Activated T-helper 2 cell treated with anti-CD3 and anti-CD28 coated beads, Interferon-gamma antibody, Interleukin-2, Interleukin-4, amounts not matched to agents 10 μg/mL and 5 μg/mL and 100 μg/mL, durations not matched to agents 14 hours and 24 hours and 36 hours (primary cell): ENCODE measurements around the gene ABCB9. TPM values are rescaled to one million over a fixed set of nuclear protein-coding genes. Genes with fewer than 3 reads are reported as not detected.

Experiments
- DNase-seq: peaks from one replicate; pipeline ENCODE4 v3.0.0; 2021; ENCODE audit warnings: low spot score
- H3K27ac Mint-ChIP-seq: one replicate; pipeline ENCODE4 v1.8.0; 2021; ENCODE audit warnings: mixed read lengths
- H3K27me3 Mint-ChIP-seq: one replicate; pipeline ENCODE4 v1.8.0; 2021; ENCODE audit warnings: low read depth, mixed read lengths
- H3K36me3 Mint-ChIP-seq: one replicate; pipeline ENCODE4 v1.8.0; 2021; ENCODE audit warnings: low read depth, mixed read lengths
- H3K4me1 Mint-ChIP-seq: one replicate; pipeline ENCODE4 v1.8.0; 2021; ENCODE audit warnings: low read depth, mixed read lengths
- H3K4me3 Mint-ChIP-seq: one replicate; pipeline ENCODE4 v1.8.0; 2021; ENCODE audit warnings: low read depth, mild to moderate bottlenecking, moderate library complexity, mixed read lengths
- H3K9me3 Mint-ChIP-seq: one replicate; pipeline ENCODE4 v1.8.0; 2021; ENCODE audit warnings: mixed read lengths
- intact Hi-C: fragments of 100-400 bp; cut with micrococcal nuclease; formaldehyde crosslinking; loops from one replicate; pipeline ENCODE4 v1.15.1; 2023
- total RNA-seq: library from RNA; stranded (reverse); gene quantifications from 2 replicates; pipeline ENCODE4 v1.2.3, GENCODE V29; 2022

ABCB9 gene
- total RNA-seq, 1 donor from 2014 or later: 5.4 TPM

- no peak for DNase-seq
- Mint-ChIP-seq H3K9me3 (no peaks in the 10 kb centered on the region), H3K4me3 (peak overlapping the region; percentile 90), H3K27me3 (no peaks in the 10 kb centered on the region), H3K27ac (peak overlapping the region; percentile 30), H3K36me3 (peaks cover 38% of the 10 kb centered on the region), H3K4me1 (peaks cover 21% of the 10 kb centered on the region)
- intact Hi-C loops: no loop called here
Measured at GRCh38 chr12:122982963-122983788, 16.9 kb upstream of the ABCB9 start.

- intact Hi-C loops: no loop called here
- peak overlapping the region; percentile 17 for H3K27ac Mint-ChIP-seq
Measured at GRCh38 chr12:122982477-122982815, 16.2 kb upstream of the ABCB9 start.

GRCh38 chr12:122981587-122982476 lies 15.6 kb upstream of the ABCB9 start:
- peaks cover 38% of the 10 kb centered on the region for H3K36me3 Mint-ChIP-seq
- H3K4me1 Mint-ChIP-seq: peaks cover 23% of the 10 kb centered on the region
- no peaks in the 10 kb centered on the region for H3K9me3 Mint-ChIP-seq
- no peak for DNase-seq
- peak overlapping the region; percentile 90 for H3K4me3 Mint-ChIP-seq
- peak overlapping the region; percentile 63 for H3K27ac Mint-ChIP-seq
- intact Hi-C loops: no loop called here
- no peaks in the 10 kb centered on the region for H3K27me3 Mint-ChIP-seq

More at GRCh38 chr12:122982477-122982815, 16.2 kb upstream of the ABCB9 start:
- no peak for DNase-seq
- Mint-ChIP-seq H3K4me1 (peaks cover 23% of the 10 kb centered on the region), H3K36me3 (peaks cover 38% of the 10 kb centered on the region), H3K27me3 (no peaks in the 10 kb centered on the region), H3K9me3 (no peaks in the 10 kb centered on the region), H3K4me3 (peak overlapping the region; percentile 90)

- Mint-ChIP-seq H3K4me1 (peaks cover 27% of the 10 kb centered on the region), H3K36me3 (peaks cover 38% of the 10 kb centered on the region), H3K9me3 (no peaks in the 10 kb centered on the region), H3K27me3 (no peaks in the 10 kb centered on the region), H3K27ac (peak overlapping the region; percentile 69), H3K4me3 (peak overlapping the region; percentile 90)
- no peak for DNase-seq
- intact Hi-C loops: no loop called here
Measured at GRCh38 chr12:122981036-122981471, 14.8 kb upstream of the ABCB9 start.

GRCh38 chr12:122980183-122981035 lies 14.1 kb upstream of the ABCB9 start, which contains the start of gene ARL6IP4:
ARL6IP4 (plus strand) TSS chr12:122980681; CDS start chr12:122981140, 459 bp downstream.
- Mint-ChIP-seq H3K4me1 (peaks cover 31% of the 10 kb centered on the region), H3K4me3 (peak within 1 kb of the TSS; percentile 90), H3K27me3 (no peaks in the 10 kb centered on the region), H3K27ac (peak within 1 kb of the TSS; percentile 85), H3K36me3 (peaks cover 37% of the 10 kb centered on the region), H3K9me3 (no peaks in the 10 kb centered on the region)
- intact Hi-C loops: loop anchor here (1.0 kb wide), 1 partner anchor 172 kb away; no protein-coding TSS in a partner anchor
- peak; percentile 54 for DNase-seq

GRCh38 chr12:122979908-122980182 lies 13.6 kb upstream of the ABCB9 start:
- intact Hi-C loops: loop anchor here (1.0 to 5.0 kb wide), 2 partner anchors 172 to 602 kb away; partner anchors contain the start of gene TMED2
- Mint-ChIP-seq H3K27ac (peak overlapping the region; percentile 85), H3K27me3 (no peaks in the 10 kb centered on the region), H3K4me1 (peaks cover 31% of the 10 kb centered on the region), H3K36me3 (peaks cover 32% of the 10 kb centered on the region), H3K4me3 (peak overlapping the region; percentile 89), H3K9me3 (no peaks in the 10 kb centered on the region)
- no peak for DNase-seq

GRCh38 chr12:122979001-122979907 lies 13.0 kb upstream of the ABCB9 start:
- DNase-seq: no peak
- H3K4me1 Mint-ChIP-seq: peaks cover 29% of the 10 kb centered on the region
- H3K27me3 Mint-ChIP-seq: no peaks in the 10 kb centered on the region
- peak overlapping the region; percentile 89 for H3K4me3 Mint-ChIP-seq
- H3K9me3 Mint-ChIP-seq: no peaks in the 10 kb centered on the region
- intact Hi-C loops: loop anchor here (5.0 kb wide), 1 partner anchor 603 kb away; the partner anchor contains the start of gene TMED2
- H3K36me3 Mint-ChIP-seq: peaks cover 26% of the 10 kb centered on the region
- H3K27ac Mint-ChIP-seq: peak overlapping the region; percentile 85

- H3K27me3 Mint-ChIP-seq: no peaks in the 10 kb centered on the region
- intact Hi-C loops: loop anchor here (5.0 kb wide), 1 partner anchor 604 kb away; the partner anchor contains the start of gene TMED2
- H3K4me1 Mint-ChIP-seq: peaks cover 25% of the 10 kb centered on the region
- H3K36me3 Mint-ChIP-seq: peaks cover 26% of the 10 kb centered on the region
- peak overlapping the region; percentile 52 for H3K4me3 Mint-ChIP-seq
- no peaks in the 10 kb centered on the region for H3K9me3 Mint-ChIP-seq
- DNase-seq: no peak
- H3K27ac Mint-ChIP-seq: no peak overlapping the region
Measured at GRCh38 chr12:122978507-122978955, 12.3 kb upstream of the ABCB9 start.

- Mint-ChIP-seq H3K4me1 (peaks cover 18% of the 10 kb centered on the region), H3K27ac (no peak overlapping the region), H3K4me3 (peak overlapping the region; percentile 52), H3K27me3 (no peaks in the 10 kb centered on the region), H3K9me3 (no peaks in the 10 kb centered on the region), H3K36me3 (peaks cover 19% of the 10 kb centered on the region)
- DNase-seq: no peak
- intact Hi-C loops: loop anchor here (5.0 kb wide), 1 partner anchor 604 kb away; the partner anchor contains the start of gene TMED2
Measured at GRCh38 chr12:122977655-122978392, 11.6 kb upstream of the ABCB9 start.

GRCh38 chr12:122977153-122977552 lies 10.9 kb upstream of the ABCB9 start:
- H3K36me3 Mint-ChIP-seq: peaks cover 12% of the 10 kb centered on the region
- intact Hi-C loops: loop anchor here (5.0 kb wide), 1 partner anchor 605 kb away; the partner anchor contains the start of gene TMED2
- H3K27me3 Mint-ChIP-seq: no peaks in the 10 kb centered on the region
- peaks cover 17% of the 10 kb centered on the region for H3K4me1 Mint-ChIP-seq
- H3K4me3 Mint-ChIP-seq: peak overlapping the region; percentile 21
- no peak for DNase-seq
- H3K27ac Mint-ChIP-seq: no peak overlapping the region
- no peaks in the 10 kb centered on the region for H3K9me3 Mint-ChIP-seq

- Mint-ChIP-seq H3K27ac (no peak overlapping the region), H3K36me3 (peaks cover 7% of the 10 kb centered on the region), H3K27me3 (no peaks in the 10 kb centered on the region)
Measured at GRCh38 chr12:122976648-122976975, 10.3 kb upstream of the ABCB9 start.

More at GRCh38 chr12:122976648-122976975, 10.3 kb upstream of the ABCB9 start:
- no peaks in the 10 kb centered on the region for H3K9me3 Mint-ChIP-seq
- intact Hi-C loops: loop anchor here (5.0 kb wide), 1 partner anchor 606 kb away; the partner anchor contains the start of gene TMED2
- H3K4me1 Mint-ChIP-seq: peaks cover 14% of the 10 kb centered on the region
- DNase-seq: no peak
- H3K4me3 Mint-ChIP-seq: peak overlapping the region; percentile 93
